ENCODE data around the gene GTF2IRD1. TPM values are rescaled to one million over a fixed set of nuclear protein-coding genes. Genes with fewer than 3 reads are reported as not detected.
"Not testable (repeated sequence)": the region's sequence is repeated elsewhere in the genome, so short reads cannot be mapped to it uniquely, and the experiment has no call there.

Gene GTF2IRD1
- total RNA-seq, 6 experiments from 2014 or later = 19.7 to 24.6 (median 22.4) TPM

GRCh38 chr7:74494076-74494548 lies 40.4 kb downstream of the GTF2IRD1 start:
- no peaks in the 10 kb centered on the region for H3K27me3 Mint-ChIP-seq (ENCODE audit: insufficient read depth)
- peaks cover 16% of the 10 kb centered on the region for H3K36me3 Mint-ChIP-seq (ENCODE audit: low read depth)
- H3K4me3 Mint-ChIP-seq = no peak overlapping the region
- TF ChIP-seq CTCF (IDR thresholded peaks at IDR 0.05) = no peak
- no peaks in the 10 kb centered on the region for H3K4me1 Mint-ChIP-seq (ENCODE audit: low read depth)
- H3K27ac Mint-ChIP-seq = no peak overlapping the region
- peaks cover 6% of the 10 kb centered on the region for H3K9me3 Mint-ChIP-seq
- DNase-seq = no peak

- Mint-ChIP-seq H3K4me3 (no peak overlapping the region), H3K4me1 (ENCODE audit: low read depth) (no peaks in the 10 kb centered on the region), H3K27ac (no peak overlapping the region), H3K27me3 (ENCODE audit: insufficient read depth) (no peaks in the 10 kb centered on the region), H3K36me3 (ENCODE audit: low read depth) (peaks cover 20% of the 10 kb centered on the region), H3K9me3 (peaks cover 6% of the 10 kb centered on the region)
- DNase-seq = no peak
- no peak for TF ChIP-seq CTCF (IDR thresholded peaks at IDR 0.05)
These were observed 41.7 kb downstream of the GTF2IRD1 start for GRCh38 chr7:74495112-74496086.

- H3K9me3 Mint-ChIP-seq = peaks cover 6% of the 10 kb centered on the region
- TF ChIP-seq CTCF (IDR thresholded peaks at IDR 0.05) = no peak
- no peak for DNase-seq
- no peaks in the 10 kb centered on the region for H3K4me1 Mint-ChIP-seq (ENCODE audit: low read depth)
- H3K4me3 Mint-ChIP-seq = no peak overlapping the region
- H3K27ac Mint-ChIP-seq = no peak overlapping the region
- no peaks in the 10 kb centered on the region for H3K27me3 Mint-ChIP-seq (ENCODE audit: insufficient read depth)
- peaks cover 20% of the 10 kb centered on the region for H3K36me3 Mint-ChIP-seq (ENCODE audit: low read depth)
These were observed 42.6 kb downstream of the GTF2IRD1 start for GRCh38 chr7:74496272-74496671.

GRCh38 chr7:74496773-74497172 lies 43.1 kb downstream of the GTF2IRD1 start:
- peaks cover 16% of the 10 kb centered on the region for H3K36me3 Mint-ChIP-seq (ENCODE audit: low read depth)
- H3K27me3 Mint-ChIP-seq (ENCODE audit: insufficient read depth); H3K27ac Mint-ChIP-seq; H3K4me1 Mint-ChIP-seq (ENCODE audit: low read depth); H3K4me3 Mint-ChIP-seq; H3K9me3 Mint-ChIP-seq; DNase-seq: not testable (repeated sequence)

GRCh38 chr7:74498354-74498753 lies 44.6 kb downstream of the GTF2IRD1 start:
- no peaks in the 10 kb centered on the region for H3K9me3 Mint-ChIP-seq
- H3K27me3 Mint-ChIP-seq (ENCODE audit: insufficient read depth) = no peaks in the 10 kb centered on the region
- H3K36me3 Mint-ChIP-seq (ENCODE audit: low read depth) = peaks cover 4% of the 10 kb centered on the region; the same call in 1 of the 2 replicates
- no peak overlapping the region for H3K27ac Mint-ChIP-seq
- no peak overlapping the region for H3K4me3 Mint-ChIP-seq
- no peak for TF ChIP-seq CTCF (IDR thresholded peaks at IDR 0.05)
- no peak for DNase-seq
- H3K4me1 Mint-ChIP-seq (ENCODE audit: low read depth) = no peaks in the 10 kb centered on the region
